Measurements from ENCODE around the gene RNF166.

RNF166 gene

DNA sequence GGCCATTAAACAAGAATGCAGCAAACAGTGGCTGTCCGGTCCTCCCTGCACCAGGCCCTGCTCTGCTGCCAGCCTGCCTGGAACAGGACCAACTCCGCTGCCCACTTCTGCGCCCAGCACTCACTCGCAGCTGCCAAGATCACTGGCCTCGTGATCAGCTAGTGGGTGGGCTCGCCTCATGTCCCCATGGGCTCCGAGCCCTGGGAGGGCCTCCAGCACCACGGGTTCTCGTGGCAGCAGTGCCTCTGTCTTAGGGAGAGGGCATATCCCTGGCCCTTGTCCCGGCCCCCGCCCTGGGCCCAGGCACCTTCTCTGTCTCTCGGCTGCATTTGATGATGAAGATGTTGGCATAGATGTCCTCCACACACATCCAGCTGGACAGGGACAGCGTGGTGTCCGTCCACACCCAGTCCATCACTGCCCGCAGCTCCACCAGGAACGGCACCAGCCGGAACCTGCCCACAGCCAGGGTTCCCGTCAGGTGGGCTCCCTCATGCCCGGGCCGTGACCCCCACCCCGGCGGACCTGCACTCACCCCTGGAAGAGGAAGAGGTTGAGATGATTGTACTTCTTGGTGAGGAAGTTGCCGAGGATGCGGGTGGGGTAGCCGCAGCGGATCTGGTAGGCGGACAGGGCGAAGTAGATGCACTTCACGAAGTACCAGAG, 13.2 kb upstream of the RNF166 start:
- POLR2A ChIA-PET = no interaction called here
- CTCF ChIA-PET = no interaction called here
- no peak for TF ChIP-seq BHLHE40 (IDR thresholded peaks at IDR 0.05; ENCODE audit: borderline replicate concordance)
- no peak for TF ChIP-seq L3MBTL2 (conservative IDR thresholded peaks at IDR 0.05)
- no peak for TF ChIP-seq SP1 (IDR thresholded peaks at IDR 0.05)
- TF ChIP-seq CTBP1 (IDR thresholded peaks at IDR 0.05; ENCODE audit: borderline replicate concordance) = no peak
- no peak for TF ChIP-seq NFRKB (IDR thresholded peaks at IDR 0.05)
- TF ChIP-seq HDGF (IDR thresholded peaks at IDR 0.05; ENCODE audit: borderline replicate concordance) = no peak
- TF ChIP-seq, protein P1, sequence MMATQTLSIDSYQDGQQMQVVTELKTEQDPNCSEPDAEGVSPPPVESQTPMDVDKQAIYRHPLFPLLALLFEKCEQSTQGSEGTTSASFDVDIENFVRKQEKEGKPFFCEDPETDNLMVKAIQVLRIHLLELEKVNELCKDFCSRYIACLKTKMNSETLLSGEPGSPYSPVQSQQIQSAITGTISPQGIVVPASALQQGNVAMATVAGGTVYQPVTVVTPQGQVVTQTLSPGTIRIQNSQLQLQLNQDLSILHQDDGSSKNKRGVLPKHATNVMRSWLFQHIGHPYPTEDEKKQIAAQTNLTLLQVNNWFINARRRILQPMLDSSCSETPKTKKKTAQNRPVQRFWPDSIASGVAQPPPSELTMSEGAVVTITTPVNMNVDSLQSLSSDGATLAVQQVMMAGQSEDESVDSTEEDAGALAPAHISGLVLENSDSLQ (IDR thresholded peaks at IDR 0.05) = no peak
- no peak for TF ChIP-seq FOXK2 (IDR thresholded peaks at IDR 0.05)
- no peak for TF ChIP-seq SUZ12 (IDR thresholded peaks at IDR 0.05)
- TF ChIP-seq ARNT (IDR thresholded peaks at IDR 0.05) = no peak
- TF ChIP-seq ELF4 (IDR thresholded peaks at IDR 0.05) = no peak
- TF ChIP-seq FOXM1 (IDR thresholded peaks at IDR 0.05; ENCODE audit: borderline replicate concordance) = no peak
- TF ChIP-seq TARDBP (IDR thresholded peaks at IDR 0.05) = no peak
- TF ChIP-seq LEF1 (IDR thresholded peaks at IDR 0.05; ENCODE audit: borderline replicate concordance) = no peak
- no peak for TF ChIP-seq ZNF384 (IDR thresholded peaks at IDR 0.05)
- TF ChIP-seq FOXA1 (IDR thresholded peaks at IDR 0.05) = no peak
- no peak for DNase-seq (ENCODE audit: extremely low spot score)

GRCh38 chr16:88718178-88718577, 12.0 kb upstream of the RNF166 start:
- no peak for TF ChIP-seq TARDBP (IDR thresholded peaks at IDR 0.05)
- TF ChIP-seq LEF1 (IDR thresholded peaks at IDR 0.05; ENCODE audit: borderline replicate concordance) = no peak
- no peak for TF ChIP-seq CTBP1 (IDR thresholded peaks at IDR 0.05; ENCODE audit: borderline replicate concordance)
- ChIA-PET CTCF (no interaction called here), POLR2A (no interaction called here)
- no peak for DNase-seq (ENCODE audit: extremely low spot score)

DNA sequence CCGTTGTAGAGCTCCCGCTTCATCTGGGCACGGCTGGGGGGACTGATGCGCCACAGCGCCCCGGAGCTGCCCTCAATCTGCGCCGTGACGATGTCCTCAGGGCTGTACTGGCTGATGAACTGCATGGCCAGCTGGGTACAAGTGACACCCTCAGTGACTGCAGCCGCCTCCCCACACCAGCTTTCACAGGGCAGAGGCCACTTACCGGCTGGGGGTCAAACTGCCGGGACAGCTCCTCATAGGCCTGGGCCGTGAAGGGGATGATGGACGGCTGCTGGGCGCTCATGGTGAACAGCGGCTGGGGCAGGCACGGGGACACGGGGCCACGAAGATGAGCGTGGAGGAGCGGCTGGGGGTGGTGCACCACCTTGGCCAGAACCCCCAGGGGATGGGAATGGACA, 10.4 kb upstream of the RNF166 start:
- ChIA-PET POLR2A (no interaction called here), CTCF (no interaction called here)
- no peak for DNase-seq (ENCODE audit: extremely low spot score)
- TF ChIP-seq CTBP1 (IDR thresholded peaks at IDR 0.05; ENCODE audit: borderline replicate concordance) (no peak), HDGF (IDR thresholded peaks at IDR 0.05; ENCODE audit: borderline replicate concordance) (no peak), FOXK2 (IDR thresholded peaks at IDR 0.05) (no peak), ELF4 (IDR thresholded peaks at IDR 0.05) (no peak), SP1 (IDR thresholded peaks at IDR 0.05) (no peak), BHLHE40 (IDR thresholded peaks at IDR 0.05; ENCODE audit: borderline replicate concordance) (no peak), FOXM1 (IDR thresholded peaks at IDR 0.05; ENCODE audit: borderline replicate concordance) (no peak), ZNF384 (IDR thresholded peaks at IDR 0.05) (no peak), SUZ12 (IDR thresholded peaks at IDR 0.05) (no peak), FOXA1 (IDR thresholded peaks at IDR 0.05) (no peak), TARDBP (IDR thresholded peaks at IDR 0.05) (no peak), L3MBTL2 (conservative IDR thresholded peaks at IDR 0.05) (no peak), LEF1 (IDR thresholded peaks at IDR 0.05; ENCODE audit: borderline replicate concordance) (no peak), NFRKB (IDR thresholded peaks at IDR 0.05) (no peak)

- TF ChIP-seq ZNF384 (IDR thresholded peaks at IDR 0.05) = no peak
- TF ChIP-seq, protein P1 (IDR thresholded peaks at IDR 0.05) = no peak
- no peak for TF ChIP-seq ARNT (IDR thresholded peaks at IDR 0.05)
- no peak for TF ChIP-seq NFRKB (IDR thresholded peaks at IDR 0.05)
- TF ChIP-seq CTBP1 (IDR thresholded peaks at IDR 0.05; ENCODE audit: borderline replicate concordance) = no peak
- no peak for TF ChIP-seq LEF1 (IDR thresholded peaks at IDR 0.05; ENCODE audit: borderline replicate concordance)
- TF ChIP-seq FOXM1 (IDR thresholded peaks at IDR 0.05; ENCODE audit: borderline replicate concordance) = no peak
- TF ChIP-seq FOXA1 (IDR thresholded peaks at IDR 0.05) = no peak
- no peak for TF ChIP-seq BHLHE40 (IDR thresholded peaks at IDR 0.05; ENCODE audit: borderline replicate concordance)
- TF ChIP-seq TARDBP (IDR thresholded peaks at IDR 0.05) = no peak
- no peak for TF ChIP-seq SUZ12 (IDR thresholded peaks at IDR 0.05)
- no peak for TF ChIP-seq SP1 (IDR thresholded peaks at IDR 0.05)
- no peak for TF ChIP-seq FOXK2 (IDR thresholded peaks at IDR 0.05)
- no peak for TF ChIP-seq ELF4 (IDR thresholded peaks at IDR 0.05)
- no peak for TF ChIP-seq HDGF (IDR thresholded peaks at IDR 0.05; ENCODE audit: borderline replicate concordance)
- no peak for TF ChIP-seq L3MBTL2 (conservative IDR thresholded peaks at IDR 0.05)
- ChIA-PET POLR2A (interaction anchor here (0.8 kb wide), 1 partner anchor 9 kb away, joined by 3 read pairs; no protein-coding TSS in a partner anchor), CTCF (no interaction called here)
- no peak for DNase-seq (ENCODE audit: extremely low spot score)
Measured at GRCh38 chr16:88716201-88716600, 10.0 kb upstream of the RNF166 start.

DNA sequence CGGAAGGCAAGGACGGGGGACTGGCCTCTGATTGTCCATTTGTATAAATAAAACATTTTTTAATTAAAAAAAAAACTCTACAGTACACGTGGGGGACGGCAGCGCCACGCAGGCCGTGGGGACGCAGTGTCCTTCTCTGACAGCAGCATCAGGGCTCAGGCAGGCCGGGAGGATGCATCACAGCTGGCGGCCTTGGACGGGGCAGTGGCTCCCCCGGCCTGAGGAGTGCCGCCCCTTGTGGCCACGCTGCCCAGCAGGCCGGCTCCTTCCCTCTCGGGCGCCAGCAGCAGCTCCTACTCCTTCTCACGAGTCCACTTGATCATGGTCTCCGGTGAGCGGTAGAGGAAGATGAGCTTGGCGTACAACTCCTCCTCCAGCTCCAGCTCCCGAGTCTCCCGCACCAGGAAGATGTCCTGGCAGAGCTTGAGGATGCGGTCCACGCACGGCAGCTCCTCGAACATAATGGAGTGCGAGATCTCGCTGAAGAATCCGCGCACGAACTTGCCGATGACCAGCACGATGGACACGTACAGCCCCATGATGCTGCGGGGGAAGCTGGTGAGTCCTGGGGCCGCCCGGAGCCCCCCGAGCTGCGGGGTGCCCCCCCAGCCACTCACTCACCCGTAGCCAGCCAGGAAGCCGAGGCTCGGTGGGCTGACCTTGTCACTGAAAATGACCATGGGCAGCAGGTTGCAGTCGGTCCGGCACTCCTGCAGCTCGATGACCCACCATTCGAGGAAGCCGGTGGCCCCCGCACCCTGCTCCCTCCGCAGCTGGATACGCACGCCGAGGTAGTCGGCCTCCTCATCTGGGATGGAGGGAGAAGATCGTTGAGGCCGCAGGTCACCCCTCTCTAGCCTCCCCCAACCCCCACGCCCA, 9.3 kb upstream of the RNF166 start:
- ChIA-PET CTCF (no interaction called here), POLR2A (interaction anchor here (0.8 kb wide), 1 partner anchor 9 kb away, joined by 3 read pairs; no protein-coding TSS in a partner anchor)
- DNase-seq (ENCODE audit: extremely low spot score) = no peak
- TF ChIP-seq ZNF384 (IDR thresholded peaks at IDR 0.05) (no peak), ARNT (IDR thresholded peaks at IDR 0.05) (no peak), TARDBP (IDR thresholded peaks at IDR 0.05) (no peak), ELF4 (IDR thresholded peaks at IDR 0.05) (no peak)
